Activated CD8-positive, alpha-beta T cell treated with anti-CD3 and anti-CD28 coated beads for 36 hours (primary cell): ENCODE measurements around the gene TCF4. TPM values are rescaled to one million over a fixed set of nuclear protein-coding genes. Genes with fewer than 3 reads are reported as not detected.
A peak's percentile ranks its signal among the peaks of the same experiment; 100 is the strongest.

Experiments
- ATAC-seq: fragments of 200-7000 bp; cut with Tn5 transposase; one replicate; pipeline ENCODE4 v1.10.0; 2021; ENCODE audit warnings: mild to moderate bottlenecking, moderate library complexity
- CTCF ChIA-PET: fragments of 350-600 bp; sonication (Branson Sonifier 250); formaldehyde crosslinking; loops from one replicate; lab custom pipeline; 2021; ENCODE audit warnings: antibody characterized with exemption; lab: Charles Lee
- POLR2A ChIA-PET: fragments of 350-600 bp; sonication (Branson Sonifier 250); formaldehyde crosslinking; loops from one replicate; lab custom pipeline; 2021; ENCODE audit warnings: antibody characterized with exemption; lab: Charles Lee
- DNase-seq: peaks from one replicate; pipeline ENCODE4 v3.0.0-alpha.2; 2020
- H3K27ac Mint-ChIP-seq: one replicate; pipeline ENCODE4 v1.8.0; 2021; ENCODE audit warnings: mild to moderate bottlenecking, mixed read lengths
- H3K27me3 Mint-ChIP-seq: one replicate; pipeline ENCODE4 v1.8.0; 2021; ENCODE audit warnings: mixed read lengths
- H3K36me3 Mint-ChIP-seq: one replicate; pipeline ENCODE4 v1.8.0; 2021; ENCODE audit warnings: low read depth, mixed read lengths
- H3K4me1 Mint-ChIP-seq: one replicate; pipeline ENCODE4 v1.8.0; 2021; ENCODE audit warnings: low read depth, mixed read lengths
- H3K4me3 Mint-ChIP-seq: one replicate; pipeline ENCODE4 v1.8.0; 2021; ENCODE audit warnings: mild to moderate bottlenecking, moderate library complexity, mixed read lengths
- H3K9me3 Mint-ChIP-seq: one replicate; pipeline ENCODE4 v1.8.0; 2021; ENCODE audit warnings: mixed read lengths
- intact Hi-C: fragments of 100-400 bp; cut with micrococcal nuclease; formaldehyde crosslinking; loops from one replicate; pipeline ENCODE4 v1.10.0; 2022
- total RNA-seq, 2 experiments: library from RNA; stranded (reverse); gene quantifications; one replicate each; pipeline ENCODE4 v1.2.3, GENCODE V29; 2021
- TF ChIP-seq, protein P1 (sequence below): fragments of 200-600 bp; IDR thresholded peaks from one replicate; pipeline ENCODE4 v1.8.0; 2022; ENCODE audit warnings: antibody characterized with exemption, mild to moderate bottlenecking

The TCF4 gene
- total RNA-seq, 2 experiments from 2014 or later = 1.2 to 1.4 TPM

DNA sequence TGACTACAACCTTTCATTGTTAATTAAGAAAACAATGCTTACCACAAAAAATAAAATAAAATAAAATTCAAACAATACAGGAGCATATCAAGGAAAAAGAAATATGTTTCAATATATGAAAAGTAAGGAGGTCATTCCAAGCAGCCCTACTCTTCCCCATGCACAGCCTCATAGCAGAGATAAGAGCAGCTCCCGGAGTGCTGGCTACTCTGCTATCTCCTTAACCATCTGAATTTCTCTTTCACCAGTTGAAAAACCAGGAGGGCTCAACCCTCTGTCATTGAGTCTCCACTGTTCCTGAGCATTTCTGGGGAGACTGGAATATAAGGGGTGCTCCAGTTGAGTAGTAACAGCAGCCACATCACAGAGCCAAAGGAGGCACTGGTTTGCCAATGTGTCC, 201.4 kb downstream of the TCF4 start:
- POLR2A ChIA-PET = no interaction called here
- intact Hi-C loops = loop anchor here (10.0 kb wide), 1 partner anchor 152 kb away; no protein-coding TSS in a partner anchor
- DNase-seq = no peak

DNA sequence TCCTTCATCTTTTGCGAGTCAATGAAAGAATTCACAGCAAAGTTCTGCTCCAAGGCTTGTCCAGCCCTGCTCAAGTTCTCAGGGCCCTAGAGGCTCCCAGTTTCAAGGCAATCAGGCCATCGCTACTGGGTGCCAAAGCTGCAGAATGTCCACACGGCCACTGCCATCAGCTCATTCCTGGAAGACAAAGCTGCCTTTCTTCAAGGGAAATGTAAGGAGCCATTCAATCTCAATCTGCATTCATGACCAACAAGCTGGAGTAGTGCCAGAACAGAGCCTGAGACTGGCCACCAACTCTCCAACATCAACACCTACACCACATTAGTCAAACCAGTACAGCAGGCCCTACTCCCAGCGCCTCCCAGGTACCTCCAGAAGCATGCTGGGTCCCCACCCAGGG, 202.2 kb downstream of the TCF4 start:
- ChIA-PET POLR2A (no interaction called here), CTCF (no interaction called here)
- intact Hi-C loops = loop anchor here (10.0 kb wide), 1 partner anchor 151 kb away; no protein-coding TSS in a partner anchor
- no peak for DNase-seq
- H3K27me3 Mint-ChIP-seq = no peaks in the 10 kb centered on the region
- TF ChIP-seq, protein P1, sequence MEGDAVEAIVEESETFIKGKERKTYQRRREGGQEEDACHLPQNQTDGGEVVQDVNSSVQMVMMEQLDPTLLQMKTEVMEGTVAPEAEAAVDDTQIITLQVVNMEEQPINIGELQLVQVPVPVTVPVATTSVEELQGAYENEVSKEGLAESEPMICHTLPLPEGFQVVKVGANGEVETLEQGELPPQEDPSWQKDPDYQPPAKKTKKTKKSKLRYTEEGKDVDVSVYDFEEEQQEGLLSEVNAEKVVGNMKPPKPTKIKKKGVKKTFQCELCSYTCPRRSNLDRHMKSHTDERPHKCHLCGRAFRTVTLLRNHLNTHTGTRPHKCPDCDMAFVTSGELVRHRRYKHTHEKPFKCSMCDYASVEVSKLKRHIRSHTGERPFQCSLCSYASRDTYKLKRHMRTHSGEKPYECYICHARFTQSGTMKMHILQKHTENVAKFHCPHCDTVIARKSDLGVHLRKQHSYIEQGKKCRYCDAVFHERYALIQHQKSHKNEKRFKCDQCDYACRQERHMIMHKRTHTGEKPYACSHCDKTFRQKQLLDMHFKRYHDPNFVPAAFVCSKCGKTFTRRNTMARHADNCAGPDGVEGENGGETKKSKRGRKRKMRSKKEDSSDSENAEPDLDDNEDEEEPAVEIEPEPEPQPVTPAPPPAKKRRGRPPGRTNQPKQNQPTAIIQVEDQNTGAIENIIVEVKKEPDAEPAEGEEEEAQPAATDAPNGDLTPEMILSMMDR = no peak
- no peaks in the 10 kb centered on the region for H3K36me3 Mint-ChIP-seq
- H3K4me1 Mint-ChIP-seq = peaks cover 2% of the 10 kb centered on the region
- peaks cover 3% of the 10 kb centered on the region for H3K9me3 Mint-ChIP-seq
- no peak for ATAC-seq
- H3K27ac Mint-ChIP-seq = no peak overlapping the region
- no peak overlapping the region for H3K4me3 Mint-ChIP-seq

More for the DNA sequence above, 201.4 kb downstream of the TCF4 start:
- Mint-ChIP-seq H3K4me3 (no peak overlapping the region), H3K4me1 (peaks cover 2% of the 10 kb centered on the region), H3K36me3 (no peaks in the 10 kb centered on the region), H3K9me3 (peaks cover 3% of the 10 kb centered on the region), H3K27ac (no peak overlapping the region), H3K27me3 (no peaks in the 10 kb centered on the region)
- TF ChIP-seq, protein P1 = no peak
- CTCF ChIA-PET = interaction anchor here (1.0 kb wide), 1 partner anchor 29 kb away, joined by 3 read pairs; no protein-coding TSS in a partner anchor
- ATAC-seq = no peak

DNA sequence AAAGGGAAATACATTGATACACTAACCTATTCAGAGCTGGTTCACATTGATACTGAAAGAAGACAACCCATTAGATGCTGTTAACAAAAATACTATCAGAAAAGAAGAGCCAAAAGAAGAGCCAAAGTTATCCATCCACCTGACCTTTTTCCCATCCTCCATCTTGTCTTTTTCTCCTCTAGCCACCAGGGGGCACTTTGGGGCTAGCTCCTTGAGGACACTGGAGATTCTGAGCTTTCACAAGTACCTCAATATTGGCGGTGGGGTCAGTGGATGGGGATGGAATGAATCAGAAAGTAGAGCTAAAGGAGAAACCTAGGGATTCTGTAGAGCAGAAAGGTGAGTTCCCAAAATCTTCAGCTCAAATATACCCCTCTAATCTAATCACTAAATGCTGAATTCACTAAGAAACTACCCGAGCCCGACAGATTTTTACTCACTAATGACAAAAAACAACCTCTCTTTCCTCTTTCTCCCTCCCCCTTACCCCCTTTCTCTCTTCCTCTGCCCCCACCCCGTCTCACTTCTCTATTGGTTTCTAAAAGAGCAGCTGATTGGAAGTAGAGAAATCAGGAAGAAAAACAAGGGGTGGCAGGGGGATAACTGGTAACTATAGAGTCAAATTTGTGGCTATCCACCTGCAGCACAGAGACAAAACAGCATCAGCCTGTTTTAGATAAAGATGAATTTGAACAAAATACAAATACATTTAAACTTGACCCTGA, 203.3 kb downstream of the TCF4 start:
- intact Hi-C loops = loop anchor here (10.0 kb wide), 1 partner anchor 150 kb away; no protein-coding TSS in a partner anchor
- ATAC-seq (no peak), DNase-seq (peak; percentile 29)
- ChIA-PET POLR2A (no interaction called here), CTCF (interaction anchor here (0.8 to 1.5 kb wide), 6 partner anchors 11 to 205 kb away, joined by 3 to 4 read pairs (median 3); no protein-coding TSS in a partner anchor)
- Mint-ChIP-seq H3K27me3 (no peaks in the 10 kb centered on the region), H3K36me3 (no peaks in the 10 kb centered on the region), H3K4me3 (no peak overlapping the region), H3K4me1 (peaks cover 2% of the 10 kb centered on the region), H3K27ac (no peak overlapping the region), H3K9me3 (peaks cover 3% of the 10 kb centered on the region)
- TF ChIP-seq, protein P1 = peak; percentile 59

DNA sequence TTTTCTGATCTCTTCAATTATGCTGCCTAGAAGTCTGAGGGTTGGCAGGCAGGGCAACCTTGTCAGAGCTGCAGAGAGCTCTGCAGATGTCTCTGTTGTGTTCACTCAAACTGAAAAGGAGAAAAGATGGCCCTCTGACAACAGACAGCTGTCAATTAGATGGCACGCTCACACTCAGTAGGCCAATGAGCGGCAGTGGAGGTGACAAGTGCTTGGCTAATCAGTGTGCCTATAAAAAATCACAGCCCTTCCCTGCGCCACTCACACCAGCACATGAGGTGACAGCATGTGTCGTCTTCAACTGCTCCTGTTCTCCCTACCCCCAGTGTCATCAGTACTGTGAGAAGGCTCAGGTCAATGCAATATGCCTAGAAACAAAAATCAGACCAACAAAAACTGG, 203.9 kb downstream of the TCF4 start:
- ChIA-PET CTCF (interaction anchor here (0.8 to 1.5 kb wide), 6 partner anchors 11 to 204 kb away, joined by 3 to 4 read pairs (median 3); no protein-coding TSS in a partner anchor), POLR2A (interaction anchor here (0.5 kb wide), 1 partner anchor 65 kb away, joined by 3 read pairs; no protein-coding TSS in a partner anchor)
- ATAC-seq (no peak), DNase-seq (no peak)
- H3K27me3 Mint-ChIP-seq = no peaks in the 10 kb centered on the region
- peaks cover 3% of the 10 kb centered on the region for H3K9me3 Mint-ChIP-seq
- H3K4me3 Mint-ChIP-seq = no peak overlapping the region
- no peaks in the 10 kb centered on the region for H3K36me3 Mint-ChIP-seq
- TF ChIP-seq, protein P1 = no peak
- peaks cover 2% of the 10 kb centered on the region for H3K4me1 Mint-ChIP-seq
- H3K27ac Mint-ChIP-seq = no peak overlapping the region
- intact Hi-C loops = loop anchor here (10.0 kb wide), 1 partner anchor 149 kb away; no protein-coding TSS in a partner anchor
